ENCODE measurements around the gene KCNJ14.
A peak's percentile ranks its signal among the peaks of the same experiment; 100 is the strongest.

The KCNJ14 gene

GRCh38 chr19:48436586-48436985 is 18.8 kb upstream of the KCNJ14 start:
- in situ Hi-C loops (cut with MboI; ENCODE audit: low sequenced_read_pairs, unreplicated experiment): no loop called here
- DNase-seq (ENCODE audit: low spot score): no peak
- TF ChIP-seq, protein P1, sequence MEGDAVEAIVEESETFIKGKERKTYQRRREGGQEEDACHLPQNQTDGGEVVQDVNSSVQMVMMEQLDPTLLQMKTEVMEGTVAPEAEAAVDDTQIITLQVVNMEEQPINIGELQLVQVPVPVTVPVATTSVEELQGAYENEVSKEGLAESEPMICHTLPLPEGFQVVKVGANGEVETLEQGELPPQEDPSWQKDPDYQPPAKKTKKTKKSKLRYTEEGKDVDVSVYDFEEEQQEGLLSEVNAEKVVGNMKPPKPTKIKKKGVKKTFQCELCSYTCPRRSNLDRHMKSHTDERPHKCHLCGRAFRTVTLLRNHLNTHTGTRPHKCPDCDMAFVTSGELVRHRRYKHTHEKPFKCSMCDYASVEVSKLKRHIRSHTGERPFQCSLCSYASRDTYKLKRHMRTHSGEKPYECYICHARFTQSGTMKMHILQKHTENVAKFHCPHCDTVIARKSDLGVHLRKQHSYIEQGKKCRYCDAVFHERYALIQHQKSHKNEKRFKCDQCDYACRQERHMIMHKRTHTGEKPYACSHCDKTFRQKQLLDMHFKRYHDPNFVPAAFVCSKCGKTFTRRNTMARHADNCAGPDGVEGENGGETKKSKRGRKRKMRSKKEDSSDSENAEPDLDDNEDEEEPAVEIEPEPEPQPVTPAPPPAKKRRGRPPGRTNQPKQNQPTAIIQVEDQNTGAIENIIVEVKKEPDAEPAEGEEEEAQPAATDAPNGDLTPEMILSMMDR (IDR thresholded peaks at IDR 0.05; ENCODE audit: borderline replicate concordance, control extremely low read depth, extremely low read depth, insufficient read depth, missing control alignments): no peak

- in situ Hi-C loops (cut with MboI; ENCODE audit: low sequenced_read_pairs, unreplicated experiment): no loop called here
- DNase-seq (ENCODE audit: low spot score): peak; percentile 22
- TF ChIP-seq, protein P1 (IDR thresholded peaks at IDR 0.05; ENCODE audit: borderline replicate concordance, control extremely low read depth, extremely low read depth, insufficient read depth, missing control alignments): no peak
Measured at GRCh38 chr19:48441360-48442050, 13.9 kb upstream of the KCNJ14 start.

- TF ChIP-seq, protein P1 (IDR thresholded peaks at IDR 0.05; ENCODE audit: borderline replicate concordance, control extremely low read depth, extremely low read depth, insufficient read depth, missing control alignments): no peak
- in situ Hi-C loops (cut with MboI; ENCODE audit: low sequenced_read_pairs, unreplicated experiment): no loop called here
- peak; percentile 29 for DNase-seq (ENCODE audit: low spot score)
Measured at GRCh38 chr19:48442116-48443035, 13.0 kb upstream of the KCNJ14 start.

DNA sequence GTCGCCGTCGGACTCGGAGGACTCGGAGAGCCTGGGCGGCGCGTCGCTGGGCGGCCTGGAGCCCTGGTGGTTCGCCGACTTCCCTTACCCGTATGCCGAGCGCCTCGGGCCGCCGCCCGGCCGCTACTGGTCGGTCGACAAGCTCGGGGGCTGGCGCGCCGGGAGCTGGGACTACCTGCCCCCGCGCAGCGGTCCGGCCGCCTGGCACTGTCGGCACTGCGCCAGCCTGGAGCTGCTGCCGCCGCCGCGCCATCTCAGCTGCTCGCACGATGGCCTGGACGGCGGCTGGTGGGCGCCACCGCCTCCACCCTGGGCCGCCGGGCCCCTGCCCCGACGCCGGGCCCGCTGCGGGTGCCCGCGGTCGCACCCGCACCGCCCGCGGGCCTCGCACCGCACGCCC is 12.1 kb upstream of the KCNJ14 start:
- in situ Hi-C loops (cut with MboI; ENCODE audit: low sequenced_read_pairs, unreplicated experiment): no loop called here
- no peak for DNase-seq (ENCODE audit: low spot score)
- TF ChIP-seq, protein P1 (IDR thresholded peaks at IDR 0.05; ENCODE audit: borderline replicate concordance, control extremely low read depth, extremely low read depth, insufficient read depth, missing control alignments): no peak

GRCh38 chr19:48443731-48444128 is 11.6 kb upstream of the KCNJ14 start:
- TF ChIP-seq, protein P1 (IDR thresholded peaks at IDR 0.05; ENCODE audit: borderline replicate concordance, control extremely low read depth, extremely low read depth, insufficient read depth, missing control alignments): no peak
- in situ Hi-C loops (cut with MboI; ENCODE audit: low sequenced_read_pairs, unreplicated experiment): no loop called here
- no peak for DNase-seq (ENCODE audit: low spot score)

- TF ChIP-seq, protein P1 (IDR thresholded peaks at IDR 0.05; ENCODE audit: borderline replicate concordance, control extremely low read depth, extremely low read depth, insufficient read depth, missing control alignments): no peak
- no peak for DNase-seq (ENCODE audit: low spot score)
- in situ Hi-C loops (cut with MboI; ENCODE audit: low sequenced_read_pairs, unreplicated experiment): no loop called here
Measured at GRCh38 chr19:48444129-48444935, 11.0 kb upstream of the KCNJ14 start.
